ENCODE results near the gene MACROD1.

Gene MACROD1

DNA sequence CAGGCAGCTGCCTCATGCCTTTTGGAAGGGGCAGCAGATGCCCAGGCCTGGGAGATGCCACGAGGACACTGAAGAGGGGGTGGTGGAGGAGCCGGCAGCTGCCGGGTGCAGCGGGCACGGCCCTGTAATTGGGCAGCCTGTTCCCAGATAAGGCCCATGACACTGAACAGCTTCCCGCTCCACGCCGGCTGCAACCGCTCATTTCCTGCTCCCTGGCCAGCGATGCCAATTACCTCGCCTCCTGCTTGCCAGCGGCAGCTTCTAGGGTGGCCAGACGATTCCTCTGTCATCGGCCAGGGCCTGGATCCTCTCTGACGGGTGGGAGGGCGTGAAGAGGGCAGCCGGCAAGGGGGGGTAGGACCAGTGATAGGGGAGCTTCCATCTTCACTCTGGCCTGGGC lies 107.4 kb downstream of the MACROD1 start:
- Mint-ChIP-seq H3K4me1 (peaks cover 41% of the 10 kb centered on the region), H3K36me3 (ENCODE audit: low read depth) (no peaks in the 10 kb centered on the region), H3K4me3 (no peak overlapping the region), H3K27me3 (ENCODE audit: low read depth, poor library complexity) (peaks cover 45% of the 10 kb centered on the region), H3K9me3 (no peaks in the 10 kb centered on the region), H3K27ac (no peak overlapping the region)
- no peak for TF ChIP-seq CTCF (IDR thresholded peaks at IDR 0.05)
- no peak for DNase-seq

GRCh38 chr11:64057890-64058289 lies 108.0 kb downstream of the MACROD1 start:
- Mint-ChIP-seq H3K27ac (no peak overlapping the region), H3K36me3 (ENCODE audit: low read depth) (no peaks in the 10 kb centered on the region), H3K4me1 (peaks cover 41% of the 10 kb centered on the region), H3K4me3 (no peak overlapping the region), H3K9me3 (no peaks in the 10 kb centered on the region), H3K27me3 (ENCODE audit: low read depth, poor library complexity) (peaks cover 40% of the 10 kb centered on the region)
- no peak for DNase-seq
- no peak for TF ChIP-seq CTCF (IDR thresholded peaks at IDR 0.05)

- H3K36me3 Mint-ChIP-seq (ENCODE audit: low read depth) = no peaks in the 10 kb centered on the region
- no peak overlapping the region for H3K27ac Mint-ChIP-seq
- DNase-seq = no peak
- H3K4me1 Mint-ChIP-seq = peaks cover 38% of the 10 kb centered on the region
- H3K27me3 Mint-ChIP-seq (ENCODE audit: low read depth, poor library complexity) = peaks cover 33% of the 10 kb centered on the region
- no peak for TF ChIP-seq CTCF (IDR thresholded peaks at IDR 0.05)
- no peak overlapping the region for H3K4me3 Mint-ChIP-seq
- H3K9me3 Mint-ChIP-seq = no peaks in the 10 kb centered on the region
Measured at GRCh38 chr11:64056861-64057260, 109.1 kb downstream of the MACROD1 start.

GRCh38 chr11:64056213-64056785 lies 109.6 kb downstream of the MACROD1 start:
- H3K27me3 Mint-ChIP-seq (ENCODE audit: low read depth, poor library complexity) = peaks cover 28% of the 10 kb centered on the region
- H3K4me1 Mint-ChIP-seq = peaks cover 36% of the 10 kb centered on the region
- no peaks in the 10 kb centered on the region for H3K36me3 Mint-ChIP-seq (ENCODE audit: low read depth)
- H3K9me3 Mint-ChIP-seq = no peaks in the 10 kb centered on the region
- no peak overlapping the region for H3K4me3 Mint-ChIP-seq
- no peak overlapping the region for H3K27ac Mint-ChIP-seq
- TF ChIP-seq CTCF (IDR thresholded peaks at IDR 0.05) = no peak
- peak; percentile 42 for DNase-seq

DNA sequence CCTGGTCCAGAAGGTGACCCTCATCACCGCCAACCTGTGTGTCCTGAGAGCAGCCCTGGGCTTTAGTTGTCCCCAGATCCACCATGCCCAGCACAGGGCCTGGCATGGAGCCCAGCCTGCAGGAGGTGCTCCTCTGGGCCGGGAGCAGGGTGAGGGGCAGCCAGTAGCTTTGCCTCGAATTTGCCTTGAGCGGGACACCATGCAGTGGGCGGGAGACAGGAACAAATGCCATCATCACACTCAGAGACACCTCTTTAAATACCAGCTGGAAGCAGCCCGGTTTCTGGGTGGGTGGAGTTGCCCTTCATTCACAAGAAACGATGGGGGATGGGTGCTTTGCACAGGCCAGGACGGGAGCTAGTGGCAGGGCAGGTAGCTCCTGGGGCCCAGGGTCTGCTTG lies 110.8 kb downstream of the MACROD1 start:
- H3K27me3 Mint-ChIP-seq (ENCODE audit: low read depth, poor library complexity) = peaks cover 17% of the 10 kb centered on the region
- H3K4me1 Mint-ChIP-seq = peaks cover 27% of the 10 kb centered on the region
- no peak overlapping the region for H3K27ac Mint-ChIP-seq
- no peak for DNase-seq
- no peaks in the 10 kb centered on the region for H3K9me3 Mint-ChIP-seq
- no peaks in the 10 kb centered on the region for H3K36me3 Mint-ChIP-seq (ENCODE audit: low read depth)
- no peak overlapping the region for H3K4me3 Mint-ChIP-seq
- TF ChIP-seq CTCF (IDR thresholded peaks at IDR 0.05) = no peak

- TF ChIP-seq CTCF (IDR thresholded peaks at IDR 0.05) = no peak
- Mint-ChIP-seq H3K4me3 (no peak overlapping the region), H3K36me3 (ENCODE audit: low read depth) (no peaks in the 10 kb centered on the region), H3K27me3 (ENCODE audit: low read depth, poor library complexity) (peaks cover 12% of the 10 kb centered on the region), H3K4me1 (peaks cover 27% of the 10 kb centered on the region), H3K27ac (no peak overlapping the region), H3K9me3 (no peaks in the 10 kb centered on the region)
- peak; percentile 63 for DNase-seq
Measured at GRCh38 chr11:64053699-64054098, 112.2 kb downstream of the MACROD1 start.

Data from nephron progenitor cell (in vitro differentiated cells).